Measurements from ENCODE around the gene CEP170B.
"Not testable (repeated sequence)": the region's sequence is repeated elsewhere in the genome, so short reads cannot be mapped to it uniquely, and the experiment has no call there.

CEP170B gene

DNA sequence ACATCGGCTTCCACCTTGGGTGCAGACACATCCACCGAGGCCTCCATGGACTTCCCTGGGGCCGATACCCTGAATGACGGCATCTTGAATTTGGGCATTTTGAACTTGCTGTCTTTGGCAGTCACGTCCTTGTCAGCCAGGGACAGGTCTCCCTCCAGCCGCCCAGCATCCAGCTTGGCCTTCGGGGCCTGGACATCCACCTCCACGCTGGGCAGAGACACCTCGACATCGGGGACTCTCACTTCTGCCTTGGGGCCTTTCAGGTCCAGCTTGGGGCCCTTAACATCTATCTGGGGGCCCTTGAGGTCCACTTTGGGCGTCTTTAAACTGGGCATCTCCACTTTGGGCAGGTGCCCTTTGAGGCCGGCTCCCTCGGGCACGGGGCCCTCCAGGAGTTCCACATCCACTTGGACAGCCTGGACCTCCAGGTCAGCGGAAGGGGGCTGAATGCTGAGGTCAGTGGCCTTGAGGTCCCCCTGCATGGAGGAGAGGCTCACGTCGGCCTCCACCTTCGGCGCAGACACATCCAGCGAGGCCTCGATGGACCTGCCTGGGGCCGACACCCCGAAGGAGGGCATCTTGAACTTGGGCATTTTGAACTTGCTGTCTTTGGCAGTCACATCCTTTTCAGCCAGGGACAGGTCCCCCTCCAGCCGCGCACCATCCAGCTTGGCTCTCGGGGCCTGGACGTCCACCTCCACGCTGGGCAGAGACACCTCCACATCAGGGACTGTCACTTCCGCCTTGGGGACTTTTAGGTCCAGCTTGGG is 79.6 kb downstream of the CEP170B start:
- H3K4me1 ChIP-seq (ENCODE audit: control insufficient read depth, low read length); H4K20me1 ChIP-seq (ENCODE audit: control insufficient read depth, insufficient read depth, low read depth, low read length); H3K9me2 ChIP-seq (replicated peaks; ENCODE audit: control insufficient read depth, low read length); H3K9me3 ChIP-seq (ENCODE audit: control insufficient read depth, insufficient read depth, low read length); H3K4me2 ChIP-seq (ENCODE audit: low read length); H3K4me3 ChIP-seq (ENCODE audit: low read length); H3K27ac ChIP-seq (ENCODE audit: low read depth, low read length); H3K36me3 ChIP-seq (ENCODE audit: control insufficient read depth, low read length); H3K79me2 ChIP-seq (ENCODE audit: control insufficient read depth, low read length); H3F3A ChIP-seq (ENCODE audit: control insufficient read depth, insufficient read depth): not testable (repeated sequence)
- peaks cover 10% of the 10 kb centered on the region for H3K27me3 ChIP-seq (ENCODE audit: control insufficient read depth, low read length)

DNA sequence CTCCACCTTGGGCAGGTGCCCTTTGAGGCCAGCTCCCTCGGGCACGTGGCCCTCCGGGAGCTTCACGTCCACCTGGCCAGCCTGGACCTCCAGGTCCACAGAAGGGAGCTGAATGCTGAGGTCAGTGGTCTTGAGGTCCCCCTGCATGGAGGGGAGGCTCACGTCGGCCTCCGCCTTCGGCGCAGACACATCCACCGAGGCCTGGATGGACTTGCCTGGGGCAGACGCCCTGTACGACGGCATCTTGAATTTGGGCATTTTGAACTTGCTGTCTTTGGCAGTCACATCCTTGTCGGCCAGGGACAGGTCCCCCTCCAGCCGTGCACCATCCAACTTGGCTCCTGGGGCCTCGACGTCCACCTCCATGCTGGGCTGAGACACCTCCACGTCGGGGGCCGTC is 80.2 kb downstream of the CEP170B start:
- not testable (repeated sequence) for H3K4me3 ChIP-seq (ENCODE audit: low read length); H3K27ac ChIP-seq (ENCODE audit: low read depth, low read length); H3K79me2 ChIP-seq (ENCODE audit: control insufficient read depth, low read length); H3K4me1 ChIP-seq (ENCODE audit: control insufficient read depth, low read length); H3K36me3 ChIP-seq (ENCODE audit: control insufficient read depth, low read length); H3K9me2 ChIP-seq (replicated peaks; ENCODE audit: control insufficient read depth, low read length); H3K4me2 ChIP-seq (ENCODE audit: low read length); H3F3A ChIP-seq (ENCODE audit: control insufficient read depth, insufficient read depth); H3K9me3 ChIP-seq (ENCODE audit: control insufficient read depth, insufficient read depth, low read length); H4K20me1 ChIP-seq (ENCODE audit: control insufficient read depth, insufficient read depth, low read depth, low read length); H3K27me3 ChIP-seq (ENCODE audit: control insufficient read depth, low read length)
